IPS-15b (cell line): Measurements from ENCODE around the gene GRIN2C.
"Not testable (repeated sequence)": the region's sequence is repeated elsewhere in the genome, so short reads cannot be mapped to it uniquely, and the experiment has no call there.

Experiments used
- H3K27me3 ChIP-seq: one replicate; pipeline ENCODE4 v1.6.1; 2013; ENCODE audit warnings: low read length; ENCODE audit not compliant: control insufficient read depth, insufficient read depth
- H3K36me3 ChIP-seq: one replicate; pipeline ENCODE4 v1.6.1; 2013; ENCODE audit warnings: low read length; ENCODE audit not compliant: control insufficient read depth, insufficient read depth
- H3K4me1 ChIP-seq: one replicate; pipeline ENCODE4 v1.6.1; 2013; ENCODE audit warnings: mild to moderate bottlenecking, low read length; ENCODE audit not compliant: control insufficient read depth, insufficient read depth
- H3K4me3 ChIP-seq: one replicate; pipeline ENCODE4 v1.5.1; 2013; ENCODE audit warnings: low read depth, low read length
- H3K9ac ChIP-seq: one replicate; pipeline ENCODE4 v1.6.1; 2013; ENCODE audit warnings: low read depth, mild to moderate bottlenecking, low read length
- H3K9me3 ChIP-seq: one replicate; pipeline ENCODE4 v1.6.1; 2013; ENCODE audit warnings: mild to moderate bottlenecking, low read length; ENCODE audit not compliant: control insufficient read depth, insufficient read depth

The GRIN2C gene

DNA sequence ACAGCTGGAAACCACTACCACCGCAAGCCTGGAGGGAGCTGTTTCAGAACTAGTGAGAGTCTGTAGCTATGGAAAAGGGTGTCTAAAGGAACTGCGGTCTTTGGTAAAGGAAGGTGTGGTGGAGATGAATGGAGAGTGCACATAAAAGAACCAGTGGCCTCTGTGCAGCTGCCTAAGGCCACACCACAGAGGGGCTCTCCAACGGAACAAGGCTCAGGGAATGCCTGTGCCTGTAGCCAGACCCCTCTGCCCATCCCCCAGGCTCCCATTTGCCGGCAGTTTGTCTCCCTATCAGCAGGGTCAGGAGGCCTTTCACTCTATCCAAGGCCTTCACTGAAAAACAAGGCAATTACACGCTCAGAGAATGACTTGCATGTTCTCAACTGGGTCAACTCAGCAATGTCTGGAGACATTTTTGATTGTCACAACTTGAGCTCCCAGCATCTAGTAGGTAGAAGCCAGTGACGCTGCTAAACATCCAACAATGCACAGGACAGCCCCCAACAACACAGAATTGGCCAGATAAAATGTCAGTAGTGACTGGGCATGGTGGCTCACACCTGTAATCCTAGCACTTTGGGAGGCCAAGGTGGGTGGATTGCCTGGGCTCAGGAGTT is 16.4 kb upstream of the GRIN2C start:
- H3K36me3 ChIP-seq, result peaks cover 4% of the 10 kb centered on the region
- no peak overlapping the region for H3K9ac ChIP-seq

GRCh38 chr17:74875155-74875976 is 15.7 kb upstream of the GRIN2C start:
- no peaks in the 10 kb centered on the region for H3K9me3 ChIP-seq
- peaks cover 4% of the 10 kb centered on the region for H3K36me3 ChIP-seq
- H3K4me1 ChIP-seq, result peaks cover 3% of the 10 kb centered on the region
- H3K4me3 ChIP-seq, result no peak overlapping the region
- H3K27me3 ChIP-seq, result peaks cover 8% of the 10 kb centered on the region
- no peak overlapping the region for H3K9ac ChIP-seq

More for the DNA sequence above, 16.4 kb upstream of the GRIN2C start:
- Histone ChIP-seq H3K4me1 (peaks cover 3% of the 10 kb centered on the region), H3K9me3 (no peaks in the 10 kb centered on the region), H3K27me3 (peaks cover 8% of the 10 kb centered on the region), H3K4me3 (no peak overlapping the region)

GRCh38 chr17:74874615-74875037 is 14.9 kb upstream of the GRIN2C start:
- no peak overlapping the region for H3K4me3 ChIP-seq
- H3K4me1 ChIP-seq, result peaks cover 3% of the 10 kb centered on the region
- no peak overlapping the region for H3K9ac ChIP-seq
- H3K27me3 ChIP-seq, result peaks cover 6% of the 10 kb centered on the region
- H3K9me3 ChIP-seq, result no peaks in the 10 kb centered on the region
- H3K36me3 ChIP-seq, result peaks cover 4% of the 10 kb centered on the region

- H3K9ac ChIP-seq, result peak overlapping the region; percentile 76
- peaks cover 6% of the 10 kb centered on the region for H3K27me3 ChIP-seq
- H3K4me3 ChIP-seq, result peak overlapping the region; percentile 77
- peaks cover 4% of the 10 kb centered on the region for H3K36me3 ChIP-seq
- no peaks in the 10 kb centered on the region for H3K9me3 ChIP-seq
- H3K4me1 ChIP-seq, result peaks cover 3% of the 10 kb centered on the region
Measured at GRCh38 chr17:74873874-74874614, 14.4 kb upstream of the GRIN2C start.

- Histone ChIP-seq H3K4me3 (peak overlapping the region; percentile 97), H3K9me3 (no peaks in the 10 kb centered on the region), H3K9ac (peak overlapping the region; percentile 76), H3K27me3 (peaks cover 6% of the 10 kb centered on the region), H3K4me1 (peaks cover 3% of the 10 kb centered on the region), H3K36me3 (peaks cover 4% of the 10 kb centered on the region)
Measured at GRCh38 chr17:74873037-74873873, 13.6 kb upstream of the GRIN2C start.

DNA sequence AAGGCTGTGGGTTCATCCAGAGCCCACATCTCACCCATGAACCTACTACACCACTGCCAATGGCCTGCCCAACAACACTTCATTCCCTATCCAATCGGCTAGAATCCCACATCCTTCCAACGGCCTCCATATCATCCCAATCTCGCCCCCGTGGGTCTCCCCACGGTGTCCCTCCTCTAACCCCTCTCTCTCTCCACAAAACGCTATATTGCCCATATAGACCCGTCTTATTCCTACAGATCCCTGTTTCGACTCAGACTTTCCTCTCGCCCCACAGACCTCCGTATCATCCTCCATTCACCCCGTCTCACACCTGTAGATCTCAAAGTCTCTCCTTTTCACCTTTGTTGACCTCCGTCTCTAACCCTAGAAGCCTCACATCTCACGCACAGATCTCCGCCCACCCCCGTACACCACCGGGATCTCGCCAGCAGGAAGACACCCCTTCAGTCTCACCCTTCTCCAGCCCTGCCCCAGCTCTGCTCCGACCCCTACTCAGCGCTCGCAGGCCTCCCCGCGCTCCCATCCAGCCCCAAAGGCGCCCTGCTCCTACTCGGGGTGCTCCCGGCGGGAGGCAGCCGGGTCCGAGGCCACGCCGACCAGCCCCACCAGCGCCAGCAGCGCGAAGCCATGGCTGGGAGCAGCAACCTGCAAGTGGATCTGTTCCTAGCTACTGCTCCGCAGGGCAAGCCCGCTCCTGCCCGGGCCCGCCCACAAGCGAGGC is 12.8 kb upstream of the GRIN2C start, which contains the start of gene FDXR:
TSS of gene FDXR (minus strand) at position 682 of the 724 bp plus-strand sequence. CDS start at position 632, 50 bp downstream.
- H3K4me3 ChIP-seq, result peak within 1 kb of the TSS; percentile 97
- peaks cover 3% of the 10 kb centered on the region for H3K4me1 ChIP-seq
- peaks cover 4% of the 10 kb centered on the region for H3K36me3 ChIP-seq
- peaks cover 6% of the 10 kb centered on the region for H3K27me3 ChIP-seq
- peak within 1 kb of the TSS; percentile 96 for H3K9ac ChIP-seq
- no peaks in the 10 kb centered on the region for H3K9me3 ChIP-seq

GRCh38 chr17:74871356-74872076 is 11.8 kb upstream of the GRIN2C start:
- Histone ChIP-seq H3K36me3 (peaks cover 7% of the 10 kb centered on the region), H3K9ac (no peak overlapping the region), H3K9me3 (no peaks in the 10 kb centered on the region), H3K4me1 (peaks cover 3% of the 10 kb centered on the region), H3K27me3 (peaks cover 6% of the 10 kb centered on the region), H3K4me3 (peak overlapping the region; percentile 97)

DNA sequence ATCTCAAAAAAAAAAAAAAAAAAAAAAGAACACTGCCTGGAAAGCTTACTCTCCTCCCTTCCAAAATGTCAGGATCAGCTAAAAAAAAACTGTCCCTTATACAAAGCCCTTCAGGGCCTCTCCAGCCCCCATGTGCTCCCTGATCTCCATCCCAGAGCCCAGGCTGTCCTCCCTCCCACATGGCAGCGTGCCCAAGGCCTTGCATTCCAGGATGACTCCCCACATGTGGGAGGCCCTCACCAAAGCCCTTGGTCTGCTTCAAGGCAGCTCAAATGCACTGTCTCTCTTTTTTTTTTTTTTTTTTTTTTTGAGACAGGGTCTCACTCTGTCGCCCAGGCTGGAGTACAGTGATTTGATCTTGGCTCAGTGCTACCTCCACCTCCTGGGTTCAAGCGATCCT is 10.8 kb upstream of the GRIN2C start:
- Histone ChIP-seq H3K36me3 (peaks cover 11% of the 10 kb centered on the region), H3K9ac (no peak overlapping the region), H3K9me3 (no peaks in the 10 kb centered on the region), H3K4me1 (no peaks in the 10 kb centered on the region), H3K4me3 (no peak overlapping the region), H3K27me3 (peaks cover 6% of the 10 kb centered on the region)

GRCh38 chr17:74870028-74870427 is 10.3 kb upstream of the GRIN2C start:
- H3K27me3 ChIP-seq, H3K9me3 ChIP-seq, H3K4me3 ChIP-seq, H3K9ac ChIP-seq, H3K4me1 ChIP-seq: not testable (repeated sequence)
- peaks cover 13% of the 10 kb centered on the region for H3K36me3 ChIP-seq

DNA sequence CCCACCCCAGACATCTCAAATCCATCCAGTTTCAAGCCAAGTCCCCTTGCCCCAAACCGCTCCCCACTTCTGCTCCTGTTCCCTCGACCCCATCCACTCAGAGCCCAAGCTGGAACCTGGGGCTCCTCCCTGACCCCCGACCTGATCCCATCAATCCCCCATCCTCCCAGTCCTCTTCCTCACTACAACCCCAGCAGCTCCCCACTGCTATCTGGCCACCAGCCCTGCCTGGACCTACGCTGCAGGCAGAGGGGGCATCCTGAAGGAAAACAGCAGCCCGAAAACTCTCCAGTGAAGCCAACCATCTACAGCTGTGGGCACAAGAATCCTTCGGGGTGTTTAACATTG is 9.2 kb upstream of the GRIN2C start:
- H3K4me1 ChIP-seq, result no peaks in the 10 kb centered on the region
- peaks cover 6% of the 10 kb centered on the region for H3K27me3 ChIP-seq
- no peak overlapping the region for H3K9ac ChIP-seq
- no peak overlapping the region for H3K4me3 ChIP-seq
- H3K9me3 ChIP-seq, result no peaks in the 10 kb centered on the region
- H3K36me3 ChIP-seq, result peaks cover 16% of the 10 kb centered on the region
